ENCODE data around the gene CEP112. TPM values are rescaled to one million over a fixed set of nuclear protein-coding genes. Genes with fewer than 3 reads are reported as not detected.

Gene CEP112
- total and polyA plus RNA-seq, 2 of the 8 experiments (the other 6 are each of a cell fraction or from before 2014, with no cell fraction given): 0.62 to 3.1 TPM

GRCh38 chr17:65994679-65995078 is 197.3 kb downstream of the CEP112 start (continued):
- TF ChIP-seq EP300 (IDR thresholded peaks at IDR 0.05; ENCODE audit: borderline replicate concordance in 1 of 2, low read depth in 2 of 2, low read length in 2 of 2): no peak
- no peak for TF ChIP-seq NANOG (IDR thresholded peaks at IDR 0.05; ENCODE audit: insufficient read depth, low read depth, low read length, poor library complexity, severe bottlenecking)
- no peak for TF ChIP-seq GABPA (IDR thresholded peaks at IDR 0.05; ENCODE audit: borderline replicate concordance, insufficient read depth, low read length)
- no peak for TF ChIP-seq EZH2 (IDR thresholded peaks at IDR 0.05; ENCODE audit: low read depth, low read length, severe bottlenecking)
- no peak for TF ChIP-seq SP2 (IDR thresholded peaks at IDR 0.05; ENCODE audit: low read length)

Measured in H1 (cell line).